ENCODE measurements around the gene PLD5. TPM values are rescaled to one million over a fixed set of nuclear protein-coding genes. Genes with fewer than 3 reads are reported as not detected.

The PLD5 gene
- not detected for total RNA-seq
- not detected for polyA plus RNA-seq

DNA sequence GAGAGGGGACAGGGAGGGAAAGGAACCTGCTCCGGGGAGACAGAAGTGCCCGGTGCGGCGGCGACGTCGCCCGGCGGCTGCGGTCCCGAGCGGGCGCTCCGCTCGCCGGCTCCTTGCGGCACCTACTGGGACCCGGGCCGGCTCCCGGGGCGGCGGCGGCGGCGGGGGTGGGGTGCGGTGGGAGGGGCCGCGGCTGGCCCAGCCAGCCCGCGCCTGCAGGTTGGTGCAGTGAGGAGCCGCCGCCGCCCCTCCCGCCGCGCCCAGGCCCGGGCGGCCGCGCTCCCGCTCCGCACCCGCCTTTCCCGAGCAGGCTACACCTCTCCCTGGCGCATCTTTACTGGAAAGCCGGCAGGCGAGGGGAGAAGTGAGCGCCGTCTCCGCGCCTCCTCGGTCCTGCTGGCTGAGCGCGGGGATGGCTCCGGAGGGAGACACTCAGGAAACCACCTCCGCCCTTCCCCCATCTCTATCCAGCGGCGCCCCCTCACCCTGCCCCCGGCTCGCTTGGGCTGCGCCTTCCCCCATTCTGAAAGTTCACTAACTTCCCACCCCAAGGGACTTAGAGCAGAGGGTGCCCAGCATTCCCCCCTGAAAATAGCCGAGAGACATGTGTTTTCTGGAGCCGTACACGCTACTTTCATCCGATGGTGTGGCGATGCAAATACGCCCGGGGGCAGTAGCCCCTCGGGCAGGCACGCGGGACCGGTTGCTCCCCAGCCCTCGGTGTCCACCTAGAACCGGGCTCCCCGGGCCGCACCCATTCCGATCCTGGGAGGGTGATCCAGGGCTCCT is at the start of gene PLD5:
Gene PLD5 (minus strand): TSS at position 127 of the 789 bp plus-strand sequence.
- CTCF ChIA-PET: no interaction called here
- H3K27me3 ChIP-seq (ENCODE audit: insufficient read depth, low read length, poor library complexity, severe bottlenecking): peaks cover 11% of the 10 kb centered on the region
- no peaks in the 10 kb centered on the region for H3K36me3 ChIP-seq (ENCODE audit: insufficient read depth, low read length)
- H3K27ac Mint-ChIP-seq: no peak within 1 kb of the TSS
- no peak within 1 kb of the TSS for H3K4me3 ChIP-seq (ENCODE audit: low read length)
- H3K4me1 Mint-ChIP-seq: peaks cover 5 to 21% (median 7%) of the 10 kb centered on the region in 3 donors
- no peaks in the 10 kb centered on the region for H3K9me3 ChIP-seq (ENCODE audit: low read length)
- H3K9me3 Mint-ChIP-seq: peaks cover 0 to 2% (median 0%) of the 10 kb centered on the region in 5 donors
- POLR2A ChIA-PET: no interaction called here
- no peak for DNase-seq
- no peaks in the 10 kb centered on the region for H3K4me1 ChIP-seq (ENCODE audit: insufficient read depth, low read length)
- no peak within 1 kb of the TSS for H3K27ac ChIP-seq (ENCODE audit: low read depth, low read length)
- H3K27me3 Mint-ChIP-seq: peaks cover 38 to 56% of the 10 kb centered on the region in 2 donors
- H3K36me3 Mint-ChIP-seq: no peaks in the 10 kb centered on the region
- peak within 1 kb of the TSS; percentile 6 to 68 (median 30) for H3K4me3 Mint-ChIP-seq

DNA sequence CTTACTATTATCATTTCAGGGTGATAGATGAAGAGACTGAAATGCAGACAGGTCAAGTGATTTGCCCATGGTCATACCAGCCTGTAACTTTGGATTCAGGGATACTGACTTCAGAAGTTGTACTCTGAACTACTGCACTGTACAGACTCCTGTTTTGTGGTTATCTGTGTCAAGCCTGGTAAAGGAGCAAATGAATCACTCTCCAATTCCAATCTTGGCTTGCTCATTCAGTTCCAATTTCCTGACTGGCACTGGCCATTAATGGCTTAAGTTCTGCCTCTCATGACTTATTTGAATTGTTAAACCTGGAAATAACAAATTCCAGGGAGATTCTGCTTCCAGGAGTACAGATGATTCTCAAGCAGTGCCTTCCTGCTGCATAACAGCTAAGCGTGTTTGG is 45.4 kb upstream of the PLD5 start:
- Histone ChIP-seq H3K27ac (ENCODE audit: low read depth, low read length) (no peak overlapping the region), H3K9me3 (ENCODE audit: low read length) (no peaks in the 10 kb centered on the region), H3K36me3 (ENCODE audit: insufficient read depth, low read length) (no peaks in the 10 kb centered on the region), H3K4me3 (ENCODE audit: low read length) (no peak overlapping the region), H3K4me1 (ENCODE audit: insufficient read depth, low read length) (no peaks in the 10 kb centered on the region), H3K27me3 (ENCODE audit: insufficient read depth, low read length, poor library complexity, severe bottlenecking) (no peaks in the 10 kb centered on the region)
- POLR2A ChIA-PET: no interaction called here
- Mint-ChIP-seq H3K27ac (no peak overlapping the region), H3K4me3 (no peak overlapping the region), H3K4me1 (no peaks in the 10 kb centered on the region), H3K27me3 (no peaks in the 10 kb centered on the region), H3K36me3 (no peaks in the 10 kb centered on the region), H3K9me3 (peaks cover 0 to 14% (median 3%) of the 10 kb centered on the region in 5 donors)
- no peak for DNase-seq
- CTCF ChIA-PET: no interaction called here

DNA sequence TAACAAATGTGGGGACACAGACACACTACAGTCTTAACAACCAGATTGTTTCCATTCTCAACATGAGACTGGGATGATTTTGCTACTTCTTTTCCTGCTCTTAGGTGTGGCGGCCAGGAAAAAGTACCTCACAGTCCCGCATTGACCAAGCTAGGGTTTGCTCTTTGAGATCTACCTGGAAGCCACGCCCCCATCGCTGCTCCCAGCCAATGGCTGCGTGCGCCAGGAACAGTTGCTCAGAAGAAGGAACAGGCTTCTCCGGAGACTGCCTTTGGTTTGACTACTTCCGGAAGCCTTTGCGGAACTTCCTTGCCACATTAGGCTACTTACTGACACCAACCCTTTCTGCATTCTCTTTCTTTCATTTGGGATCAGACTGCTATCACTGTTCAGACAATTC is 44.2 kb upstream of the PLD5 start:
- CTCF ChIA-PET: no interaction called here
- Histone ChIP-seq H3K4me1 (ENCODE audit: insufficient read depth, low read length) (no peaks in the 10 kb centered on the region), H3K9me3 (ENCODE audit: low read length) (no peaks in the 10 kb centered on the region), H3K36me3 (ENCODE audit: insufficient read depth, low read length) (no peaks in the 10 kb centered on the region), H3K27me3 (ENCODE audit: insufficient read depth, low read length, poor library complexity, severe bottlenecking) (no peaks in the 10 kb centered on the region), H3K4me3 (ENCODE audit: low read length) (no peak overlapping the region), H3K27ac (ENCODE audit: low read depth, low read length) (no peak overlapping the region)
- Mint-ChIP-seq H3K9me3 (peaks cover 0 to 14% (median 3%) of the 10 kb centered on the region in 5 donors), H3K36me3 (no peaks in the 10 kb centered on the region), H3K4me1 (no peaks in the 10 kb centered on the region), H3K4me3 (no peak overlapping the region), H3K27me3 (no peaks in the 10 kb centered on the region), H3K27ac (no peak overlapping the region)
- POLR2A ChIA-PET: no interaction called here
- no peak for DNase-seq

DNA sequence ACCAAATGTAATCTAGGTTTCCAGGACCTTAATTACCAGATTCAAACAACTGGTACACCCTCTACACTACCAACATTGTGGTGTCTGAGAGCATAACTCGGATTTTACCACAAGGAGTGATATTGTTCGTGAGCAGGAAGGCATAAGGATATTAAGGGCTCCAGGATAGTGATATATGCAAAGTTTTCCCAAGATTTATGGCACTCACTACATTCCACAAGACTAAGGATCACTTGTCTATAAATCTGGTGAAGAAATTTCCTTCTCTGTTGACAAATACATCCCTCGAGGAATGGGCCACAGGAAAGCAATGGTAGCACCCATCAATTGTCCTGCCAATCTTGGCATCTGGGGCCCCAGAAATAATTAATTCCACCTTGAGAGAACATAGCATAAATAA is 43.1 kb upstream of the PLD5 start:
- ChIA-PET CTCF (no interaction called here), POLR2A (no interaction called here)
- Mint-ChIP-seq H3K27me3 (no peaks in the 10 kb centered on the region), H3K36me3 (no peaks in the 10 kb centered on the region), H3K9me3 (peaks cover 0 to 9% (median 1%) of the 10 kb centered on the region in 5 donors), H3K4me3 (no peak overlapping the region), H3K4me1 (no peaks in the 10 kb centered on the region), H3K27ac (no peak overlapping the region)
- H3K4me3 ChIP-seq (ENCODE audit: low read length): no peak overlapping the region
- no peaks in the 10 kb centered on the region for H3K4me1 ChIP-seq (ENCODE audit: insufficient read depth, low read length)
- H3K27me3 ChIP-seq (ENCODE audit: insufficient read depth, low read length, poor library complexity, severe bottlenecking): no peaks in the 10 kb centered on the region
- no peaks in the 10 kb centered on the region for H3K36me3 ChIP-seq (ENCODE audit: insufficient read depth, low read length)
- H3K27ac ChIP-seq (ENCODE audit: low read depth, low read length): no peak overlapping the region
- no peak for DNase-seq
- no peaks in the 10 kb centered on the region for H3K9me3 ChIP-seq (ENCODE audit: low read length)

DNA sequence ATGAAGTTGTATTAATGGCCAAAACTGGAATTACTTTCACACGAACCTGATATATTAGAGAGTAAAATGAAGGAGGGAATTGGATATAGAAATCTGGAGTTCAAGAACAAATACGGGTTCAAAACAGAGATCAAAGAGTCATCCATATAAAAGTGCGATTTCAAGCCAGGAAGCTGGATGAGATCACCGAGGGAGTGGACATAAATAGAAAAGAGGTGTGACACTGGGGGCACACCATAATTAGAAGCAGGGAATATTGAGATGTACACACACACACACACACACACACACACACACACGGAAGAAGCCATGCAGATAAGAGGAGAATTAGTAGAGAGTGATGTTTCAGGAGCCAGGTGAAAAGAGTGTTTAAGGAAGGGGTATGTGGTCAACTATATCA is 32.3 kb upstream of the PLD5 start:
- H3K36me3 Mint-ChIP-seq: no peaks in the 10 kb centered on the region
- CTCF ChIA-PET: no interaction called here
- H3K27me3 ChIP-seq (ENCODE audit: insufficient read depth, low read length, poor library complexity, severe bottlenecking): no peaks in the 10 kb centered on the region
- H3K36me3 ChIP-seq (ENCODE audit: insufficient read depth, low read length): no peaks in the 10 kb centered on the region
- peaks cover 0 to 4% (median 2%) of the 10 kb centered on the region in 5 donors for H3K9me3 Mint-ChIP-seq
- H3K27ac ChIP-seq (ENCODE audit: low read depth, low read length): no peak overlapping the region
- H3K9me3 ChIP-seq (ENCODE audit: low read length): no peaks in the 10 kb centered on the region
- H3K4me3 ChIP-seq (ENCODE audit: low read length): no peak overlapping the region
- no peak for DNase-seq
- no peak overlapping the region for H3K4me3 Mint-ChIP-seq
- H3K4me1 Mint-ChIP-seq: no peaks in the 10 kb centered on the region
- no peaks in the 10 kb centered on the region for H3K4me1 ChIP-seq (ENCODE audit: insufficient read depth, low read length)
- H3K27ac Mint-ChIP-seq: no peak overlapping the region
- POLR2A ChIA-PET: no interaction called here
- H3K27me3 Mint-ChIP-seq: peaks cover 0 to 3% of the 10 kb centered on the region in 2 donors

DNA sequence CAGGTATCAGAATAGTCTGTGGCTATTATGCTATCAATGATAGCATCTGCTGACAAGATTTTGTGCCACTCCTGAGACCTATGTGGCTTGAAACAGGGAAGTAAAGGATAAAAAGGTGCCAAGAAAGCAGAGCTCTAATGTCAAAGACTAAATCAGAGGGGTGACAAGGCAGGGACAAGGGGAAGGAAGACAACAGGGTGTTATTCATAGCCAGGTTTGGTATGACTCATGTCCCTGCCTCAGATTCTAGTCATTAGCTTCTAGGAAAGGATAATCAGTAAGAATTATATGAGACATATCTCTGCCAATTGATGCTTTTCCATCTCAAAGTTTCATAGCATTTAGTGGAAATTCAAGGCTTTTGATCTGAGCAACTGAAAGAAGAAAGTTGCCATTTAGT is 31.8 kb upstream of the PLD5 start:
- Mint-ChIP-seq H3K36me3 (no peaks in the 10 kb centered on the region), H3K4me1 (no peaks in the 10 kb centered on the region), H3K4me3 (no peak overlapping the region), H3K27ac (peak overlapping the region in 1 of 8 donors; percentile 89), H3K9me3 (peaks cover 0 to 4% (median 2%) of the 10 kb centered on the region in 5 donors), H3K27me3 (peaks cover 0 to 3% of the 10 kb centered on the region in 2 donors)
- no peak overlapping the region for H3K4me3 ChIP-seq (ENCODE audit: low read length)
- H3K27ac ChIP-seq (ENCODE audit: low read depth, low read length): no peak overlapping the region
- no peaks in the 10 kb centered on the region for H3K4me1 ChIP-seq (ENCODE audit: insufficient read depth, low read length)
- CTCF ChIA-PET: no interaction called here
- POLR2A ChIA-PET: no interaction called here
- DNase-seq: no peak
- no peaks in the 10 kb centered on the region for H3K36me3 ChIP-seq (ENCODE audit: insufficient read depth, low read length)
- H3K9me3 ChIP-seq (ENCODE audit: low read length): no peaks in the 10 kb centered on the region
- H3K27me3 ChIP-seq (ENCODE audit: insufficient read depth, low read length, poor library complexity, severe bottlenecking): no peaks in the 10 kb centered on the region

DNA sequence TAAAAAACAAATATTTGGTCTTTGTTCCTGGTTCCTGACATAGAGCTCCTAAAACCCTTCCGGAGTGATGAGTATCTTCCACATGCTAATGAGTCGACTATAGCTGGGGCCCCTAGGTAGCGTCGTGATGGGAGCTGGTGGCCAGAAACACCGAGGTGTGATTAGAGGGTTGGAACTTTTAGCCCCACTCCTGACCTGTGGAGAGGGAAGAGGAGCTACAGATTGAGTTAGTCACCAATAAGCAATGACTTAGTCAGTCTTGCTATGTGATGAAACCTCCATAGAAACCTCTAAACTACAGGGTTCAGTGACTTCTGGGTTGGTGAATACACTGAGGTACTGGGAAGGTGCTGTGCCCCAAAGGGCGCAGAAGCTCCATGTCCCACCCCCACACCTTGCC is 30.1 kb upstream of the PLD5 start:
- Histone ChIP-seq H3K4me3 (ENCODE audit: low read length) (no peak overlapping the region), H3K9me3 (ENCODE audit: low read length) (no peaks in the 10 kb centered on the region), H3K27ac (ENCODE audit: low read depth, low read length) (no peak overlapping the region), H3K27me3 (ENCODE audit: insufficient read depth, low read length, poor library complexity, severe bottlenecking) (no peaks in the 10 kb centered on the region), H3K4me1 (ENCODE audit: insufficient read depth, low read length) (no peaks in the 10 kb centered on the region), H3K36me3 (ENCODE audit: insufficient read depth, low read length) (no peaks in the 10 kb centered on the region)
- no peak overlapping the region for H3K4me3 Mint-ChIP-seq
- peaks cover 0 to 3% of the 10 kb centered on the region in 2 donors for H3K27me3 Mint-ChIP-seq
- ChIA-PET CTCF (no interaction called here), POLR2A (no interaction called here)
- no peak for DNase-seq
- H3K27ac Mint-ChIP-seq: no peak overlapping the region
- no peaks in the 10 kb centered on the region for H3K4me1 Mint-ChIP-seq
- no peaks in the 10 kb centered on the region for H3K36me3 Mint-ChIP-seq
- H3K9me3 Mint-ChIP-seq: peaks cover 0 to 3% (median 2%) of the 10 kb centered on the region in 5 donors

DNA sequence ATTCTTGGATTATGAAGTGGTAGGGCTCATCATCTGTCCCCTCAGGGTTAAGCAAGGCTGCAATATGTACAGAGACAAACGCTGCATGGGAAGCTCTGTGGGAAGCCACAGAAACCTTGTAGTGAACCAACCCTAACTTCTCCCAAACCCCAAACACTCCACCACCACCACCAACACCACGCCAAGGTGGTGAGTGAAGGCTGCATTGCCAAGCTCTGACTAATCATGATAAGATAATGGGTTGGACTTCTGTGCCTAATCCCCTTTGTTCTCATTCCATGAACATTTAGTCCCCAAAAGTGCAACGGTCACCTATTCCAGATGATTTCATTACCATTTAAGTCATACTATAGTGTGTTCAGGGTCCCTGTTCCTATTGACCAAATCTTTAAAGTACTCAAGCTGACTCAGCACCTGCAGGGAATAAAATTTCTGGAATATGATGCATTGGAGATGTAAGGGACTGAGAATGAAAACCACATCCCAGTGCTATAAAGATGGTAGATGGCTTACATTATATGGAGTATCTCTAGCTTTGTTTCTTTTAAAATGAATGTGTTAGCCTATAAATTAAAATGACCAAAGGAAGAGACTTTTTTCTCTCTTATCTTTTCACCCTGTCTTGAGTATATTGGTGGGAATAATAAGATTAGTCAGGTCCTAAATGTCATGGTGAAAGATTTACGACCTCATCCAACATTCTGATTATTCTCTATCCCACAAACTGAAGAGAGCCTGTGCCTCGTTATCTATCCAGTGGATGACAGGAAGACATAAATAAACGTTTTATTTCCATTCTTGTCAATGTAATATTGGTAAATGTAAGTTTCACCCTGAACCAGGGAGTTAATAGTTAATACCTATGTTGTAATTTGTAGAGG is 22.6 kb upstream of the PLD5 start:
- no peaks in the 10 kb centered on the region for H3K4me1 ChIP-seq (ENCODE audit: insufficient read depth, low read length)
- no peaks in the 10 kb centered on the region for H3K9me3 ChIP-seq (ENCODE audit: low read length)
- Mint-ChIP-seq H3K9me3 (peaks cover 0 to 4% (median 0%) of the 10 kb centered on the region in 5 donors), H3K4me3 (no peak overlapping the region), H3K4me1 (no peaks in the 10 kb centered on the region), H3K36me3 (no peaks in the 10 kb centered on the region), H3K27me3 (peaks cover 0 to 3% of the 10 kb centered on the region in 2 donors), H3K27ac (no peak overlapping the region)
- CTCF ChIA-PET: no interaction called here
- no peak for DNase-seq
- H3K36me3 ChIP-seq (ENCODE audit: insufficient read depth, low read length): no peaks in the 10 kb centered on the region
- no peak overlapping the region for H3K4me3 ChIP-seq (ENCODE audit: low read length)
- POLR2A ChIA-PET: no interaction called here
- H3K27me3 ChIP-seq (ENCODE audit: insufficient read depth, low read length, poor library complexity, severe bottlenecking): no peaks in the 10 kb centered on the region
- no peak overlapping the region for H3K27ac ChIP-seq (ENCODE audit: low read depth, low read length)

Measured in CD8-positive, alpha-beta memory T cell (primary cell).